OCI-LY7 (cell line): Measurements from ENCODE around the gene TIMM10. TPM values are rescaled to one million over a fixed set of nuclear protein-coding genes. Genes with fewer than 3 reads are reported as not detected.

Experiments used
- BruUV-seq: library from RNA; stranded (reverse); fragments of 400-500 nt; replicated peaks from 2 replicates; lab custom pipeline; 2021; lab: Mats Ljungman, UMichigan
- CTCF ChIA-PET: fragments of 300-600 bp; sonication (Branson Sonifier 250); formaldehyde crosslinking; loops from one replicate; lab custom pipeline; 2022; ENCODE audit warnings: antibody characterized with exemption; ENCODE audit not compliant: unreplicated experiment; lab: Charles Lee
- POLR2A ChIA-PET: fragments of 300-600 bp; sonication (Branson Sonifier 250); formaldehyde crosslinking; loops from one replicate; lab custom pipeline; 2022; ENCODE audit warnings: antibody characterized with exemption; lab: Charles Lee
- DNase-seq: peaks from one replicate; pipeline ENCODE4 v3.0.0-alpha.2; 2015; ENCODE audit warnings: low spot score
- H2AFZ ChIP-seq: fragments of 200-600 bp; sonication (generic), shearing (Covaris generic); 2 replicates; pipeline ENCODE4 v1.6.1; 2014; ENCODE audit warnings: mild to moderate bottlenecking, antibody characterized with exemption, low read length, moderate library complexity
- H3K27ac ChIP-seq: fragments of 200-600 bp; sonication (generic); 2 replicates; pipeline ENCODE4 v1.5.1; 2014; ENCODE audit warnings: mixed run types, low read depth, mild to moderate bottlenecking, moderate library complexity, low read length, inconsistent platforms; ENCODE audit not compliant: poor library complexity, severe bottlenecking
- H3K36me3 ChIP-seq: fragments of 200-600 bp; sonication (generic); 2 replicates; pipeline ENCODE4 v1.6.1; 2014; ENCODE audit warnings: mild to moderate bottlenecking, antibody characterized with exemption, low read length, moderate library complexity, mixed read lengths; ENCODE audit not compliant: insufficient read depth
- H3K4me1 ChIP-seq: fragments of 200-600 bp; sonication (generic); 2 replicates; pipeline ENCODE4 v1.5.1; 2014; ENCODE audit warnings: mild to moderate bottlenecking, low read length; ENCODE audit not compliant: insufficient read depth, poor library complexity, severe bottlenecking
- H3K4me2 ChIP-seq: fragments of 200-600 bp; sonication (generic); 2 replicates; pipeline ENCODE4 v1.6.1; 2014; ENCODE audit warnings: mild to moderate bottlenecking, low read length
- H3K4me3 ChIP-seq: fragments of 200-600 bp; sonication (generic); 2 replicates; pipeline ENCODE4 v1.5.1; 2014; ENCODE audit warnings: mild to moderate bottlenecking, low read depth, low read length; ENCODE audit not compliant: poor library complexity, severe bottlenecking
- H3K79me2 ChIP-seq: fragments of 200-600 bp; sonication (generic); 2 replicates; pipeline ENCODE4 v1.6.1; 2016; ENCODE audit warnings: low read depth, mild to moderate bottlenecking, low read length, moderate library complexity, mixed read lengths; ENCODE audit not compliant: insufficient read depth
- H3K9me2 ChIP-seq: fragments of 200-600 bp; sonication (generic); 2 replicates; pipeline ENCODE4 v1.6.1; 2016; ENCODE audit warnings: mild to moderate bottlenecking, low read length, mixed read lengths; ENCODE audit not compliant: insufficient read depth
- H3K9me3 ChIP-seq: fragments of 200-600 bp; sonication (generic); 2 replicates; pipeline ENCODE4 v1.6.1; 2014; ENCODE audit warnings: mild to moderate bottlenecking, mixed run types, low read length, mixed read lengths
- H4K20me1 ChIP-seq: fragments of 200-600 bp; sonication (generic); 2 replicates; pipeline ENCODE4 v1.6.1; 2014; ENCODE audit warnings: mild to moderate bottlenecking, antibody characterized with exemption, low read length, moderate library complexity, mixed read lengths; ENCODE audit not compliant: insufficient read depth
- CTCF ChIP-seq: fragments of 200-600 bp; sonication (generic); conservative IDR thresholded peaks from 2 replicates; pipeline ENCODE4 v1.5.1; 2014; ENCODE audit warnings: mild to moderate bottlenecking, antibody characterized with exemption, low read length, moderate library complexity, mixed read lengths
- EZH2phosphoT487 ChIP-seq: fragments of 200-600 bp; sonication (generic); IDR thresholded peaks from 2 replicates; pipeline ENCODE4 v1.6.1; 2018; ENCODE audit warnings: low read depth, borderline replicate concordance, mild to moderate bottlenecking, mixed run types, antibody characterized with exemption, low read length, moderate library complexity, mixed read lengths
- intact Hi-C: fragments of 100-400 bp; cut with micrococcal nuclease; formaldehyde crosslinking; loops from one replicate; pipeline ENCODE4 v1.10.0; 2022; ENCODE audit not compliant: unreplicated experiment
- total RNA-seq, 2 experiments: library from RNA; depleted of rRNA in 1 of 2; stranded (reverse); fragments of >200 nt in 1 of 2; shearing (Covaris generic) in 1 of 2; gene quantifications; 2 replicates each; pipeline ENCODE4 v1.2.3, GENCODE V29; 2014 to 2022

TIMM10 gene
- total RNA-seq, 2 experiments from 2014 or later: 163 to 258 TPM

GRCh38 chr11:57487920-57488659, 42.5 kb downstream of the TIMM10 start:
- Histone ChIP-seq H3K4me1 (peaks cover 35% of the 10 kb centered on the region), H3K4me2 (no peak overlapping the region), H3K9me2 (no peaks in the 10 kb centered on the region), H3K27ac (no peak overlapping the region), H3K4me3 (no peak overlapping the region), H3K9me3 (no peaks in the 10 kb centered on the region), H4K20me1 (no peaks in the 10 kb centered on the region), H3K79me2 (no peaks in the 10 kb centered on the region), H3K36me3 (peaks cover 86% of the 10 kb centered on the region), H2AFZ (no peak overlapping the region)
- no peak for TF ChIP-seq EZH2phosphoT487
- no peak for TF ChIP-seq CTCF
- BruUV-seq: no TSS peak
- CTCF ChIA-PET: interaction anchor here (1.1 kb wide), 1 partner anchor 40 kb away, joined by 4 read pairs; no protein-coding TSS in a partner anchor
- DNase-seq: no peak
- intact Hi-C loops: no loop called here
- POLR2A ChIA-PET: interaction anchor here (1.0 kb wide), 1 partner anchor 21 kb away, joined by 3 read pairs; no protein-coding TSS in a partner anchor

GRCh38 chr11:57487021-57487778, 43.4 kb downstream of the TIMM10 start:
- Histone ChIP-seq H3K4me3 (no peak overlapping the region), H3K27ac (no peak overlapping the region), H3K36me3 (peaks cover 80% of the 10 kb centered on the region), H2AFZ (no peak overlapping the region), H3K79me2 (no peaks in the 10 kb centered on the region), H3K4me1 (peaks cover 42% of the 10 kb centered on the region), H3K9me2 (no peaks in the 10 kb centered on the region), H3K9me3 (no peaks in the 10 kb centered on the region), H4K20me1 (no peaks in the 10 kb centered on the region), H3K4me2 (no peak overlapping the region)
- TF ChIP-seq EZH2phosphoT487 (no peak), CTCF (no peak)
- intact Hi-C loops: no loop called here
- no TSS peak for BruUV-seq
- ChIA-PET CTCF (interaction anchor here (1.1 kb wide), 1 partner anchor 41 kb away, joined by 4 read pairs; no protein-coding TSS in a partner anchor), POLR2A (no interaction called here)
- no peak for DNase-seq
